Fibroblast of the conjunctiva (primary cell): ENCODE data around the gene RBM38.

Experiments
- DNase-seq: peaks from one replicate; pipeline ENCODE4 v3.0.0-alpha.2; 2010; ENCODE audit warnings: low read depth

RBM38 gene

GRCh38 chr20:57404006-57404405, 12.8 kb downstream of the RBM38 start:
- DNase-seq: no peak

- DNase-seq: no peak
Measured at GRCh38 chr20:57404419-57405072, 13.3 kb downstream of the RBM38 start.

- DNase-seq: no peak
Measured at GRCh38 chr20:57405236-57406016, 14.2 kb downstream of the RBM38 start.

GRCh38 chr20:57407541-57407956, 16.4 kb downstream of the RBM38 start:
- DNase-seq: no peak

- no peak for DNase-seq
Measured at GRCh38 chr20:57408131-57408530, 16.9 kb downstream of the RBM38 start.

- DNase-seq: no peak
Measured at GRCh38 chr20:57408536-57409233, 17.5 kb downstream of the RBM38 start.

- no peak for DNase-seq
Measured at GRCh38 chr20:57409316-57409671, 18.1 kb downstream of the RBM38 start.

GRCh38 chr20:57409672-57410397, 18.6 kb downstream of the RBM38 start:
- no peak for DNase-seq

GRCh38 chr20:57410398-57410920, 19.3 kb downstream of the RBM38 start:
- DNase-seq: no peak

- no peak for DNase-seq
Measured at GRCh38 chr20:57410924-57411323, 19.7 kb downstream of the RBM38 start.

- DNase-seq: no peak
Measured at GRCh38 chr20:57411406-57412283, 20.4 kb downstream of the RBM38 start.

GRCh38 chr20:57412347-57413029, 21.3 kb downstream of the RBM38 start:
- DNase-seq: no peak

GRCh38 chr20:57413986-57414385, 22.8 kb downstream of the RBM38 start:
- no peak for DNase-seq

- DNase-seq: no peak
Measured at GRCh38 chr20:57414867-57415592, 23.8 kb downstream of the RBM38 start.

GRCh38 chr20:57415771-57416170, 24.6 kb downstream of the RBM38 start:
- no peak for DNase-seq

GRCh38 chr20:57416296-57417022, 25.3 kb downstream of the RBM38 start:
- DNase-seq: no peak

GRCh38 chr20:57417051-57417689, 26.0 kb downstream of the RBM38 start:
- no peak for DNase-seq
